Mucosa of stomach (tissue), 1 donor: Measurements from ENCODE around the gene PSME1.

Source experiments
- H3K27me3 ChIP-seq: one replicate; pipeline ENCODE4 v1.7.0; 2013; ENCODE audit warnings: mild to moderate bottlenecking, low read length; ENCODE audit not compliant: control insufficient read depth, insufficient read depth
- H3K36me3 ChIP-seq: one replicate; pipeline ENCODE4 v1.7.0; 2013; ENCODE audit warnings: low read length; ENCODE audit not compliant: control insufficient read depth, insufficient read depth
- H3K4me1 ChIP-seq: one replicate; pipeline ENCODE4 v1.7.0; 2013; ENCODE audit warnings: mild to moderate bottlenecking, low read length; ENCODE audit not compliant: control insufficient read depth, insufficient read depth
- H3K4me3 ChIP-seq: one replicate; pipeline ENCODE4 v1.7.0; 2013; ENCODE audit warnings: low read length
- H3K9ac ChIP-seq: one replicate; pipeline ENCODE4 v1.7.0; 2013; ENCODE audit warnings: mild to moderate bottlenecking, low read length, moderate library complexity
- H3K9me3 ChIP-seq: one replicate; pipeline ENCODE4 v1.7.0; 2013; ENCODE audit warnings: mild to moderate bottlenecking, low read length, moderate library complexity; ENCODE audit not compliant: control insufficient read depth
- donor health status: Pancreatic carcinoma.

PSME1 gene

DNA sequence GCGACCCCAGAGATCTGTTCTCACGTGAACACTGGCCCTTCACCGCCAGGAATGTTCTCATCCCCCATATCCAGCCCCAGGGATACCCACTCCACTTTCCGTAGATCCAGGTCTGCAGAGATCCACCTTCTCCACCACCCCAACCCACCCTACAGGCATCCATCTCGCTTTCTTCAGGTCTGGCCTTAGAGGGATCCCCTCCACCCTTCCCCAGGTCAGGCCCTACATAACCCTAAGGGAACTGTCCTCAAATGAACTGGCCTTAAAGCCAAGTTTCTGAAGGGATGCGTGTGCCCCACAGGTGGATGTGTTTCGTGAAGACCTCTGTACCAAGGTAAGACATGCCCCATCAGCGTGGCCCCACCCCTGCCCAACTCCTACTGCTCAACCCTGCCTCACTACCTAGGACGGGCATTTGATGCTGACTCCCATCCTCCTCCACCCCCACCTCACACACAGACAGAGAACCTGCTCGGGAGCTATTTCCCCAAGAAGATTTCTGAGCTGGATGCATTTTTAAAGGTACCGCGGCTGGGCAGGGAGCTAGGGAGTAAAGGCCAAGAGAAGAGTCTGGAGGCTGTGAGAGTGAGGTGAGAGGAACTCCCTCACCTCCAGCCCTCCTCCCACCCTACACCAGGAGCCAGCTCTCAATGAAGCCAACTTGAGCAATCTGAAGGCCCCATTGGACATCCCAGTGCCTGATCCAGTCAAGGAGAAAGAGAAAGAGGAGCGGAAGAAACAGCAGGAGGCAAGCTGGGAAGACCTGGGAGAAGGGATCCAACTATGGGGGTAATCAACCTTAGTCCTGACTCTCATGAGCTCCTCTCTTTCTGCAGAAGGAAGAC lies 912 bp downstream of the PSME1 start:
- Histone ChIP-seq H3K27me3 (no peaks in the 10 kb centered on the region), H3K36me3 (no peaks in the 10 kb centered on the region), H3K4me3 (peak overlapping the region; percentile 33), H3K9ac (peak overlapping the region; percentile 87), H3K4me1 (peaks cover 31% of the 10 kb centered on the region), H3K9me3 (no peaks in the 10 kb centered on the region)

DNA sequence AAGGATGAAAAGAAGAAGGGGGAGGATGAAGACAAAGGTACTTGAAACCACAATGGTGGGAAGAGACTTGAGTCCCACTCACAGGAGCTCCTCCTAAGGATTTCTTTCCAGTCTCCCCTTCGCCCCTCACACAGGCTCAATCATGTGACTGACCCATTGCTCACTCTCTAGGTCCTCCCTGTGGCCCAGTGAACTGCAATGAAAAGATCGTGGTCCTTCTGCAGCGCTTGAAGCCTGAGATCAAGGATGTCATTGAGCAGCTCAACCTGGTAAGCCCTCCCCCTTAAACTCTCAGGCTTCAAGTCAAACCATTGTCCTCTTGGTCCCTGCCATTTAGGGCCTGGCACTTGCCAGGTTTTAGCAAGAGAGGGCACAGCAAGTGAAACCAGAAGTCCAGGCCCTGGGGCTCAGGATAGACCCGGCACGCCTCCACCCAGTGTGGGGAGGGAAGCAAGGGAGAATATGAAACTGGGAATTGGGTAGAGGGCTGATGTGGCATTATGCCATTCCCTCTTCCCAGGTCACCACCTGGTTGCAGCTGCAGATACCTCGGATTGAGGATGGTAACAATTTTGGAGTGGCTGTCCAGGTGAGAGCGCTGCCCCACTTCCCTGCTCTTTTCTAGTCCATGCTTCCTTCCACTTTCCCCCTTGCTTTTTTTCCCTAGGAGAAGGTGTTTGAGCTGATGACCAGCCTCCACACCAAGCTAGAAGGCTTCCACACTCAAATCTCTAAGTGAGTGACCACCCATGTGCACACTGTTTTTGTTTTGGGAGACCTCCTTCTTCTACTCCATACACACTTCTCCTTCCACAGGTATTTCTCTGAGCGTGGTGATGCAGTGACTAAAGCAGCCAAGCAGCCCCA lies 1.8 kb downstream of the PSME1 start:
- H3K36me3 ChIP-seq = no peaks in the 10 kb centered on the region
- peaks cover 32% of the 10 kb centered on the region for H3K4me1 ChIP-seq
- H3K9ac ChIP-seq = no peak overlapping the region

DNA sequence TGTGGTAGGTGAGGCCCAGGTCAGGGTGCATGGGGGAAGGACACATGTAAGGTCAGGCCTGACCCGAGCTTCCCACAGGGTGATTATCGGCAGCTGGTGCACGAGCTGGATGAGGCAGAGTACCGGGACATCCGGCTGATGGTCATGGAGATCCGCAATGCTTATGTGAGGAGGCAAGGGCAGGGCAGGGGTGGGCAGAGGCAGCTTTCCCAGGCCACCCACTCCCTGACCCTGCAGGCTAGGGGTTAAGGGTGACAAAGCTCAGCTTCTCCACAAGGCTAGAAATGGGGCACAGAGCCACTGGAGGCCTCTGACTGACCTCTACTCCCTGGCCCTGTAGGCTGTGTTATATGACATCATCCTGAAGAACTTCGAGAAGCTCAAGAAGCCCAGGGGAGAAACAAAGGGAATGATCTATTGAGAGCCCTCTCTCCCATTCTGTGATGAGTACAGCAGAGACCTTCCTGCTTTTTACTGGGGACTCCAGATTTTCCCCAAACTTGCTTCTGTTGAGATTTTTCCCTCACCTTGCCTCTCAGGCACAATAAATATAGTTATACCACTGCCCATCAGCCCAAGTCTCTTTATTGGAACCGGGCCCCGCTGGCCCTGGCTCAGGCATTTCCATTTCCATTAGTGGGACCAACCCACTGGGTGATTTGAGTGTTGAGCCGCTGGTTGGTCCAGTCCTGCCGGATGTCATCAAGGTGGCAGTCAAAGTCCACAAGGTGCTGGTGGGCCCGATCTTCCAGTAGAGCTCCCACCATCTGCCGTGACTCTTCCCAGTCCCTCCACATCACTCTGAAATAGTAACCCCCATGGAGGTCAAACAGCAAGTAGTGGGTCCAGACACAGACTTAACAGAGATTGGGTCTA lies 2.6 kb downstream of the PSME1 start:
- Histone ChIP-seq H3K9me3 (no peaks in the 10 kb centered on the region), H3K4me1 (peaks cover 32% of the 10 kb centered on the region), H3K9ac (no peak overlapping the region), H3K36me3 (peaks cover 3% of the 10 kb centered on the region), H3K4me3 (no peak overlapping the region), H3K27me3 (no peaks in the 10 kb centered on the region)

More for the DNA sequence above, 1.8 kb downstream of the PSME1 start:
- no peaks in the 10 kb centered on the region for H3K27me3 ChIP-seq
- H3K9me3 ChIP-seq = no peaks in the 10 kb centered on the region
- no peak overlapping the region for H3K4me3 ChIP-seq

DNA sequence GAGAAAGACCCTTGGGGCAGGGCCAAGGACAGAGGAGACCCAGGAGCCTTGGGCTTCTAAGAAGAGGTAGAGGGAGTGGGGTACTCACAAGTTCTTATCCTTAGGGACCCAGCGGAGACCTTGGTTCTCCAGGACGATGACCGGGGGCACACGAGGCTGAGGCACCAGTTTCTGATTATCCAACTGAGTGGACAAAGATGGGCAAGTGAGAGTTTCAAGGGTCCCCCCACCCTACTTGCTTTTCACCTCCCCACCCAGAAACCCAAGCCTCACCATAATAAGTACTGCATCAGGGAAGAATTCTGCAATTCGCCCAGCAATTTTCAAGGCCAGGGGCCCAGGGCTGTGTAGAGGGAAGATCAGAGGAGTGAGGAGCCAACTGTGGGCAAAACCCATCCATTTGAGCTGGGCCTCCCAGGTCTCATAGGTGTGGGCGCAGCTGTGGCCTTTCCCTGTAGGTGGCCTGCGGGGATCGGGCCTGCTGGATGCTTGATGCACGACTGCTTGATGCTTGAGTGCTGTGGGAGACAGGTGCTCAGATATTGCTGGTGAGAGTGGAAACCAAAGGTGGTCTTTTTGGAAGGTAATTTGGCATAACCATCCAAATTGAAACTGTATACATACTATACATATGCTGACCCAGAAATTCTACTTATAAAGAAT lies 3.4 kb downstream of the PSME1 start:
- H3K9ac ChIP-seq = no peak overlapping the region
- no peaks in the 10 kb centered on the region for H3K27me3 ChIP-seq
- H3K36me3 ChIP-seq = peaks cover 9% of the 10 kb centered on the region
- H3K9me3 ChIP-seq = no peaks in the 10 kb centered on the region
- H3K4me3 ChIP-seq = no peak overlapping the region
- H3K4me1 ChIP-seq = peaks cover 32% of the 10 kb centered on the region

DNA sequence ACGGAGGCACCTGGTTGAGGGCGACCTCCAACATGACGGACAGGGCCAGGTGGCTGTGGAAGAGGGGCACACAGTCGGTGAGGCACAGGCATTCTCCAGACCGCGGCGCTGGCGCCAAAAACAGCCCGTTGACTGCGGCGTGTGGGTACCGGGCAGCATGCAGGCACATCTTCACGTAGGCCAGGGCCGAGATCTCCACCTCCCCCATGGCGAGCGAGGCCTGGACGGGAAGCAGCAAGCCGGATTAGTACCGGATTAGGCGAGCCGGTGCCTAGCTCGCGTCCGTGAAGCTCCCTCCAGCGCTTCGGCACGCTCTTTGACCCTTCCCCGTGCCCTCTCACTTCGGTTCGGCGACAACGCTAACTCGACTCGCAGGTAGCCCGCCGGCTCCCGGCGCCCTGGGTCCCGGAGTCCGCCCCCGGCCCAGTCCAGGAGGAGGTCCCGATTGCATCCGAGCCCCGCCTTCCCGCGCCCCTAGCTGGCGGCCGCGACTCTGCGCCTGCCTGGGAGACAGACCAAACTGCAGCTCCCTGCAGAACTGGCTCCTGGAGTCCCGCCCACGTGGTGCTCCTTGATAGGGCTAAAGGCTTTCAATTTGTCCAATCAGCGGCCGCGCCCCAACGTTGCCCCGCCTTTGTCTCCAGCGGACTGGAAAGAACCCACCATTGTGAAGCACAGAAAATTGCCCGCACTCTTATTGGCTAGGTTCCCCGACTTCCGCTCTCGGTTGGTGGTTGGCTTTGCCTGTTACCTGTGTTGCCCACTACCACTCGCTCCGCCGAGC lies 5.3 kb downstream of the PSME1 start, which contains the start of gene EMC9:
TSS of gene EMC9 (minus strand) at position 495 of the 784 bp plus-strand sequence. CDS start at position 208, 287 bp downstream.
- H3K27me3 ChIP-seq = no peaks in the 10 kb centered on the region
- no peaks in the 10 kb centered on the region for H3K9me3 ChIP-seq
- H3K9ac ChIP-seq = peak within 1 kb of the TSS; percentile 74
- peak within 1 kb of the TSS; percentile 79 for H3K4me3 ChIP-seq
- H3K4me1 ChIP-seq = peaks cover 38% of the 10 kb centered on the region
- H3K36me3 ChIP-seq = peaks cover 9% of the 10 kb centered on the region

DNA sequence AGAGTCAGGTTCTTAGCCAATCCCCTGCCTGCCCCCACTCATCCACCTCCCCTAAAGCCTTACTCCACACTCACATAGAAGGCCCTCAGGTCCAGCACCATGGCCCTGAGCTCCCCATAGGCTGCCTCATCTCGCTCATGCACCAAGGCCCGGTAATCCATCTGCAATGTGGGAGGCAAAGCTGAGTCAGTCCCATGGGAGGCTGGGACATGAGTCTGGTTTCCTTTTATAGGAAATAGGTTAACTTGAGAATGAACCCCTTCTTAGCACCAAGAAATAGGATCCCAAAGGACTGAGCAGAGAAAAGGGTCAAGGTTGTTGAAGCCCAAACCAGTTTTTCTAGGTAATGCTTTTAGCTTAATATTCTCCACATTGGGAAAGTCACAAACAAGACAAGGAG lies 7.5 kb downstream of the PSME1 start:
- H3K4me3 ChIP-seq = no peak overlapping the region
- no peak overlapping the region for H3K9ac ChIP-seq
- H3K36me3 ChIP-seq = peaks cover 9% of the 10 kb centered on the region
- H3K9me3 ChIP-seq = no peaks in the 10 kb centered on the region
- H3K27me3 ChIP-seq = no peaks in the 10 kb centered on the region
- peaks cover 28% of the 10 kb centered on the region for H3K4me1 ChIP-seq

DNA sequence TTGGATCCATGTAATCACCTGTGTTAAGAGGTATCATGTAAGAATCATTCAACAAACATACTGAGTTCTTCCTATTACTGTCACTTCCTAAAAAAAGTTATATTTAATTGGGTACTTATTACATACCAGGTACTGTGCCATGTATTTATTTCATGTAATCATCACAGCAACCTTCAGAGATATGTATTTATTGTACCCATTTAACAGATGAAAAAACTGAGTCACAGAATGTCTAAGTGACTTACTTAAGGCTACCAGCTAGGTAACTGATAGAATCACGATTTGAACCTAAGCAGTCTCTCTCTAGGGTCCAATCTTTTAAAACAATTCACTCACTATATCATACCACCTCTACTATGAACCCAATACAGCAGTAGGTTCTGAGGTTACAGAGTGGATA lies 8.5 kb downstream of the PSME1 start:
- no peaks in the 10 kb centered on the region for H3K27me3 ChIP-seq
- H3K9me3 ChIP-seq = no peaks in the 10 kb centered on the region
- no peak overlapping the region for H3K9ac ChIP-seq
- H3K36me3 ChIP-seq = peaks cover 9% of the 10 kb centered on the region
- no peak overlapping the region for H3K4me3 ChIP-seq
- H3K4me1 ChIP-seq = peaks cover 27% of the 10 kb centered on the region

DNA sequence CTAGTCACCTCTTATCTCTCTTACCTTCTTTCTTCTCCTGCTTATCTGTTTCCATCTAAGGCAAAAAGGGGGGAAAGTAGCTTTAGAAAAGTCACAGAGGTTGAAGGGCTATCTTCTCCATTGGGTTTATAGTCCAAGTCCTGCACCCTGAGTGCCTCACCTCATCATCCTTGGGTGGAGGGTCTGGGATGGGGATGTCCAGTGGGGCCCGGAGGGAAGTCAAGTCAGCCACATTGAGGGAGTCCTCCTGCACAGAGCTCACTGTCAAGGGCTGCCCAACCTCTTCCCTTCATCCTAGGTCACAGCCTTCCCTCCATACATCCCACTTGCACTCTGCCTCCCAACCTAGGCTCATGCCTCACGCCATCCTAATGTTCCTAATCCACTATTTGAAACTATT lies 9.2 kb downstream of the PSME1 start:
- Histone ChIP-seq H3K27me3 (no peaks in the 10 kb centered on the region), H3K4me1 (peaks cover 24% of the 10 kb centered on the region), H3K4me3 (peak overlapping the region; percentile 76), H3K9ac (peak overlapping the region; percentile 74), H3K9me3 (no peaks in the 10 kb centered on the region), H3K36me3 (peaks cover 9% of the 10 kb centered on the region)

DNA sequence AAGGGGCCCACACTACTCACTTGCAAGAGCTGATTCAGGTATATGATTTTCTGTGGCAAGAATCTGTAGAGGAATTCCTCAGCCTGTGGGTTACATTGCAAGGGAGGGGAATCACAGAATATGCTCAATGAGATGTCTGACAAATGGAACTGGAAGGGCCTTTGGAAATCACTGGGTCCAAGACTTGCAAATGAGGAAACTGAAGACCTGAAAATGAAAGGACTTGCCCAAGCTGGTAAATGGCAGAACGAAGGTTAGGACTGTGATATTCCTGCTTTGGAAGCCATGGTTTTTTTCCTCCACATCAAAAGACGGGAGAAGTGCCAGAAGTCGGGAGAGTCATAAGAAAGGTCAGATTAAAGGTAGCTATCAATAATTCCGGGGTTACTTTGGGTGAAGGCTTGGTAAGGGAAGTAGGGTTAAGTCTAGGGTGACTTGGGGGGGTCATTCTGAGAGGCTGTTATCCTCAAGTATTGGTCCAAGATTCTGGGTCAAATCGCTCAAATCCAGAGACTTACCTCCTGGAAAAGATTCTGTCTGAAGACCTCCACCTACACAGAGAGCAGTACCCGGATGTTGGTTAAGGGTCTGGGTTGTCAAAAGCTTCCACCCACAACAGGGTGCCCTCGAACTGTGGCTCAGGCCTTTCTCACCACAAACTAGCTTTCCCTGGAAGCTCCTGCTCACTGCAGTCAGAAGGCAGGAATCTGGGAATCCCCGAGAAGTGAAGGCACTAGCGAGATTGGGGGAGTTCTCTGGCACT lies 9.9 kb downstream of the PSME1 start:
- Histone ChIP-seq H3K27me3 (no peaks in the 10 kb centered on the region), H3K9ac (peak overlapping the region; percentile 74), H3K36me3 (peaks cover 10% of the 10 kb centered on the region), H3K9me3 (no peaks in the 10 kb centered on the region), H3K4me3 (peak overlapping the region; percentile 76), H3K4me1 (peaks cover 24% of the 10 kb centered on the region)

DNA sequence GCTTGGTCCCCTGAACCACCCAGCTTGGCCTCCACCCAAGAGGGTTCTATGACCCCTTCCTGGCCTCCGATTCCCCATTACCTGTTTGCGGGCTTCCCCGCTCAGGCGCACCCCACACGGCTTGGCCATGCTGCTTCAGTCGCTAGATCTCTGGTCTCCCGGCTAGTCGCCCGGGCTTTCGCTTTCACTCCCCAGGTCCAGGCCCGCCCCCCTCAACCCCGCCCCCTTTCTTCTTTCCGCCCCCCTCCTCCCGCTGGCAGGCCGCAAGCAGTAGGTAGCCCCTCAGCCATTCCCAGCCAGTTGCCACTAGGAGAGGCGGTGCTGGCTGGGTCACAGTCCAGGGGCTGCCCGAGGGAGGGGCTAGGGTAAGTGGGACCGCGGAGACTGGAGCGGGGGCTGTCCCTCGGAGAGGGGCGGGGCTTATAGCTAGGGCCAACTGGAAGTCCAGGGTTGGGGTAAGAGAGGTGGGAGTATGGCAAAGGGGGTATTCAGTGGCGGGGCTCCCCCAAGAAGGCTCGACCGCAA lies 10.5 kb downstream of the PSME1 start, which contains the start of gene PSME2:
TSS of gene PSME2 (minus strand) at position 158 of the 525 bp plus-strand sequence. CDS start at position 129, 29 bp downstream.
- peak within 1 kb of the TSS; percentile 76 for H3K4me3 ChIP-seq
- H3K9ac ChIP-seq = peak within 1 kb of the TSS; percentile 74
- H3K36me3 ChIP-seq = peaks cover 15% of the 10 kb centered on the region
- H3K4me1 ChIP-seq = peaks cover 24% of the 10 kb centered on the region
- no peaks in the 10 kb centered on the region for H3K9me3 ChIP-seq
- no peaks in the 10 kb centered on the region for H3K27me3 ChIP-seq
